Choroid plexus epithelial cell (primary cell): ENCODE results near the gene APAF1.
"Not testable (repeated sequence)": the region's sequence is repeated elsewhere in the genome, so short reads cannot be mapped to it uniquely, and the experiment has no call there.

Source experiments
- DNase-seq: peaks from one replicate; pipeline ENCODE4 v3.0.0-alpha.2; 2010; ENCODE audit warnings: low read depth
- H3K4me3 ChIP-seq: 2 replicates; pipeline ENCODE4 v1.5.1; 2011; ENCODE audit warnings: low read depth, mild to moderate bottlenecking, control low read depth, low read length, moderate library complexity
- CTCF ChIP-seq: conservative IDR thresholded peaks from 2 replicates; pipeline ENCODE4 v1.5.1; 2011; ENCODE audit warnings: low read depth, mild to moderate bottlenecking, control low read depth, inconsistent platforms, low read length, moderate library complexity

The APAF1 gene

GRCh38 chr12:98745578-98746391 lies 100.7 kb downstream of the APAF1 start:
- TF ChIP-seq CTCF, result no peak
- peak overlapping the region; percentile 61 for H3K4me3 ChIP-seq
- peak; percentile 36 for DNase-seq

GRCh38 chr12:98748463-98748862 lies 103.4 kb downstream of the APAF1 start:
- no peak overlapping the region for H3K4me3 ChIP-seq
- DNase-seq, result no peak
- TF ChIP-seq CTCF, result no peak

GRCh38 chr12:98750511-98750910 lies 105.4 kb downstream of the APAF1 start:
- peak; percentile 20 for DNase-seq
- no peak overlapping the region for H3K4me3 ChIP-seq
- no peak for TF ChIP-seq CTCF

- DNase-seq, result peak; percentile 7
- no peak overlapping the region for H3K4me3 ChIP-seq
- TF ChIP-seq CTCF, result no peak
These were observed 106.6 kb downstream of the APAF1 start for GRCh38 chr12:98751580-98752115.

- DNase-seq, result peak; percentile 31
- TF ChIP-seq CTCF, result no peak
- H3K4me3 ChIP-seq, result no peak overlapping the region
These were observed 107.6 kb downstream of the APAF1 start for GRCh38 chr12:98752726-98753125.

GRCh38 chr12:98754095-98754494 lies 109.0 kb downstream of the APAF1 start:
- no peak for TF ChIP-seq CTCF
- no peak overlapping the region for H3K4me3 ChIP-seq
- DNase-seq, result peak; percentile 67

- peak; percentile 57 for DNase-seq
- H3K4me3 ChIP-seq, result not testable (repeated sequence)
These were observed 110.8 kb downstream of the APAF1 start for GRCh38 chr12:98755855-98756254.
